WTC11 (cell line): ENCODE results near the gene SLF1.

Experiments
- AFF4 ChIP-seq: sonication (generic); formaldehyde crosslinking; IDR thresholded peaks from 2 replicates; pipeline ENCODE4 v1.8.1; 2023; ENCODE audit warnings: mild to moderate bottlenecking, missing genetic modification reagents, borderline replicate concordance
- ATF1 ChIP-seq: sonication (generic); formaldehyde crosslinking; IDR thresholded peaks from 2 replicates; pipeline ENCODE4 v1.8.1; 2023; ENCODE audit warnings: mild to moderate bottlenecking, moderate library complexity, missing genetic modification reagents
- ATF2 ChIP-seq: sonication (generic); formaldehyde crosslinking; IDR thresholded peaks from 2 replicates; pipeline ENCODE4 v1.8.1; 2022; ENCODE audit warnings: low read depth, missing genetic modification reagents, borderline replicate concordance
- CTCF ChIP-seq: fragments of 200-600 bp; IDR thresholded peaks from 2 replicates; pipeline ENCODE4 v1.8.0; 2022; ENCODE audit warnings: antibody characterized with exemption
- IRF2 ChIP-seq: sonication (generic); formaldehyde crosslinking; IDR thresholded peaks from 2 replicates; pipeline ENCODE4 v1.8.0; 2022; ENCODE audit warnings: low read depth, missing genetic modification reagents, borderline replicate concordance
- MAX ChIP-seq: sonication (generic); formaldehyde crosslinking; IDR thresholded peaks from 2 replicates; pipeline ENCODE4 v1.8.0; 2022; ENCODE audit warnings: mild to moderate bottlenecking, missing genetic modification reagents
- RELA ChIP-seq: sonication (generic); formaldehyde crosslinking; IDR thresholded peaks from 2 replicates; pipeline ENCODE4 v1.8.1; 2022; ENCODE audit warnings: missing genetic modification reagents, mild to moderate bottlenecking, borderline replicate concordance
- SP1 ChIP-seq: sonication (generic); formaldehyde crosslinking; conservative IDR thresholded peaks from 2 replicates; pipeline ENCODE4 v1.8.1; 2022; ENCODE audit warnings: missing genetic modification reagents
- USF2 ChIP-seq: sonication (generic); formaldehyde crosslinking; IDR thresholded peaks from 2 replicates; pipeline ENCODE4 v1.8.1; 2023; ENCODE audit warnings: mild to moderate bottlenecking, missing genetic modification reagents, moderate library complexity

GRCh38 chr5:94731471-94731870 lies 113.0 kb downstream of the SLF1 start:
- no peak for TF ChIP-seq ATF2
- TF ChIP-seq ATF1 (CRISPR knock-in tag) = no peak
- TF ChIP-seq SP1 = no peak
- no peak for TF ChIP-seq MAX (CRISPR knock-in tag)
- no peak for TF ChIP-seq IRF2 (CRISPR knock-in tag)
- TF ChIP-seq USF2 (CRISPR knock-in tag) = no peak
- no peak for TF ChIP-seq CTCF
- TF ChIP-seq AFF4 (CRISPR knock-in tag) = no peak
- TF ChIP-seq RELA (CRISPR knock-in tag) = no peak
